Hepatocyte (in vitro differentiated cells): ENCODE data around the gene KHDRBS2. TPM values are rescaled to one million over a fixed set of nuclear protein-coding genes. Genes with fewer than 3 reads are reported as not detected.

Experiments
- DNase-seq: peaks from one replicate; pipeline ENCODE4 v3.0.0-alpha.2; 2016; ENCODE audit warnings: low spot score
- H2AFZ ChIP-seq: fragments of 200-600 bp; sonication (generic); 2 replicates; pipeline ENCODE4 v1.6.0; 2016; ENCODE audit warnings: antibody characterized with exemption, mild to moderate bottlenecking
- H3K27ac ChIP-seq: fragments of 200-600 bp; sonication (generic); 2 replicates; pipeline ENCODE4 v1.5.1; 2016; ENCODE audit warnings: mild to moderate bottlenecking
- H3K27me3 ChIP-seq: fragments of 200-600 bp; sonication (generic); 2 replicates; pipeline ENCODE4 v1.6.1; 2016
- H3K36me3 ChIP-seq: fragments of 200-600 bp; sonication (generic); replicated peaks from 2 replicates; pipeline ENCODE4 v1.5.1; 2016; ENCODE audit warnings: low read depth; ENCODE audit not compliant: insufficient read depth
- H3K4me1 ChIP-seq: fragments of 200-600 bp; sonication (generic); 2 replicates; pipeline ENCODE4 v1.5.1; 2016; ENCODE audit warnings: mild to moderate bottlenecking, moderate library complexity; ENCODE audit not compliant: insufficient read depth
- H3K4me2 ChIP-seq: fragments of 200-600 bp; sonication (generic); 2 replicates; pipeline ENCODE4 v1.6.0; 2016
- H3K4me3 ChIP-seq: fragments of 200-600 bp; sonication (generic); 2 replicates; pipeline ENCODE4 v1.5.1; 2016; ENCODE audit warnings: mild to moderate bottlenecking
- H3K79me2 ChIP-seq: fragments of 200-600 bp; sonication (generic); 2 replicates; pipeline ENCODE4 v1.6.0; 2017; ENCODE audit warnings: mild to moderate bottlenecking
- H3K9me2 ChIP-seq: fragments of 200-600 bp; sonication (generic); replicated peaks from 2 replicates; pipeline ENCODE4 v1.6.0; 2017; ENCODE audit warnings: mild to moderate bottlenecking; ENCODE audit not compliant: insufficient read depth
- H3K9me3 ChIP-seq: fragments of 200-600 bp; sonication (generic); 2 replicates; pipeline ENCODE4 v1.5.1; 2016; ENCODE audit warnings: low read depth, mild to moderate bottlenecking
- H4K20me1 ChIP-seq: fragments of 200-600 bp; sonication (generic); 2 replicates; pipeline ENCODE4 v1.6.0; 2016; ENCODE audit warnings: mild to moderate bottlenecking; ENCODE audit not compliant: insufficient read depth, poor library complexity, severe bottlenecking
- CTCF ChIP-seq: fragments of 200-600 bp; sonication (generic); IDR thresholded peaks from 2 replicates; pipeline ENCODE4 v1.5.1; 2016; ENCODE audit warnings: antibody characterized with exemption, mild to moderate bottlenecking; ENCODE audit not compliant: poor library complexity
- EZH2 ChIP-seq: fragments of 200-600 bp; sonication (generic); IDR thresholded peaks from 2 replicates; pipeline ENCODE4 v1.6.1; 2016; ENCODE audit warnings: antibody characterized with exemption, mild to moderate bottlenecking, borderline replicate concordance
- EZH2phosphoT487 ChIP-seq: fragments of 200-600 bp; sonication (generic); IDR thresholded peaks from one replicate; pipeline ENCODE4 v1.6.1; 2018; ENCODE audit warnings: antibody characterized with exemption, mild to moderate bottlenecking, low read depth, moderate library complexity; ENCODE audit not compliant: unreplicated experiment, severe bottlenecking
- WGBS: methylation state at CpG from one replicate; pipeline ENCODE4 v1.1.6; 2016; ENCODE audit warnings: low lambda C conversion rate; ENCODE audit errors: missing lambda C conversion rate; 5-methylcytosine and 5-hydroxymethylcytosine counted together
- polyA plus RNA-seq: library from polyadenylated mRNA; unstranded; fragments of >200 nt; fragmentation: Nextera tagmentation; extraction: Ambion mirVana; gene quantifications from 2 replicates; pipeline ENCODE4 v1.2.1, GENCODE V29; 2016
- total RNA-seq: library from RNA; depleted of rRNA; stranded (reverse); fragments of >200 nt; gene quantifications from 2 replicates; pipeline ENCODE4 v1.2.3, GENCODE V29; 2014

KHDRBS2 gene
- total and polyA plus RNA-seq, 2 experiments from 2014 or later, result 5.9 to 12.3 TPM

GRCh38 chr6:62009445-62009844 lies 276.6 kb downstream of the KHDRBS2 start:
- no peak for TF ChIP-seq EZH2phosphoT487
- no peak for TF ChIP-seq EZH2
- no peak for TF ChIP-seq CTCF
- H2AFZ ChIP-seq, result no peak overlapping the region
- H3K4me1 ChIP-seq, result no peaks in the 10 kb centered on the region

GRCh38 chr6:61989616-61990015 lies 296.4 kb downstream of the KHDRBS2 start:
- H3K27ac ChIP-seq, result no peak overlapping the region
- no peaks in the 10 kb centered on the region for H4K20me1 ChIP-seq
- H3K9me3 ChIP-seq, result no peaks in the 10 kb centered on the region
- H3K4me1 ChIP-seq, result no peaks in the 10 kb centered on the region
- H3K4me3 ChIP-seq, result no peak overlapping the region
- H3K9me2 ChIP-seq, result no peaks in the 10 kb centered on the region
- no peak overlapping the region for H3K4me2 ChIP-seq
- H3K36me3 ChIP-seq, result no peaks in the 10 kb centered on the region
- H3K27me3 ChIP-seq, result no peaks in the 10 kb centered on the region
- TF ChIP-seq EZH2phosphoT487 (no peak), CTCF (no peak), EZH2 (no peak)
- H3K79me2 ChIP-seq, result no peaks in the 10 kb centered on the region
- DNase-seq, result no peak
- no peak overlapping the region for H2AFZ ChIP-seq

More at GRCh38 chr6:62009445-62009844, 276.6 kb downstream of the KHDRBS2 start:
- 94% methylated on average over 3 of the region's 3 CpGs for WGBS
- H3K27ac ChIP-seq, result no peak overlapping the region
- no peaks in the 10 kb centered on the region for H3K9me3 ChIP-seq
- H4K20me1 ChIP-seq, result no peaks in the 10 kb centered on the region
- no peak for DNase-seq
- H3K9me2 ChIP-seq, result no peaks in the 10 kb centered on the region
- no peaks in the 10 kb centered on the region for H3K27me3 ChIP-seq
- H3K79me2 ChIP-seq, result no peaks in the 10 kb centered on the region
- no peak overlapping the region for H3K4me3 ChIP-seq
- H3K4me2 ChIP-seq, result no peak overlapping the region
- no peaks in the 10 kb centered on the region for H3K36me3 ChIP-seq

GRCh38 chr6:61980622-61981021 lies 305.4 kb downstream of the KHDRBS2 start:
- no peaks in the 10 kb centered on the region for H4K20me1 ChIP-seq
- H3K27ac ChIP-seq, result no peak overlapping the region
- no peak overlapping the region for H3K4me2 ChIP-seq
- no peaks in the 10 kb centered on the region for H3K79me2 ChIP-seq
- no peak for DNase-seq
- TF ChIP-seq EZH2, result no peak
- no peak for TF ChIP-seq CTCF
- no peak for TF ChIP-seq EZH2phosphoT487
- no peaks in the 10 kb centered on the region for H3K9me2 ChIP-seq
- no peak overlapping the region for H2AFZ ChIP-seq
- H3K27me3 ChIP-seq, result no peaks in the 10 kb centered on the region
- no peak overlapping the region for H3K4me3 ChIP-seq
- H3K4me1 ChIP-seq, result no peaks in the 10 kb centered on the region
- H3K36me3 ChIP-seq, result no peaks in the 10 kb centered on the region
- WGBS, result 79% methylated on average over 1 of the region's 1 CpG
- no peaks in the 10 kb centered on the region for H3K9me3 ChIP-seq

- TF ChIP-seq EZH2 (no peak), EZH2phosphoT487 (no peak), CTCF (no peak)
- H3K36me3 ChIP-seq, result no peaks in the 10 kb centered on the region
- no peaks in the 10 kb centered on the region for H3K79me2 ChIP-seq
- H3K9me3 ChIP-seq, result no peaks in the 10 kb centered on the region
- no peaks in the 10 kb centered on the region for H3K27me3 ChIP-seq
- no peak for DNase-seq
- no peak overlapping the region for H3K27ac ChIP-seq
- no peaks in the 10 kb centered on the region for H4K20me1 ChIP-seq
- no peak overlapping the region for H3K4me3 ChIP-seq
- H2AFZ ChIP-seq, result no peak overlapping the region
- no peaks in the 10 kb centered on the region for H3K9me2 ChIP-seq
- 84% methylated on average over 1 of the region's 1 CpG for WGBS
- H3K4me1 ChIP-seq, result no peaks in the 10 kb centered on the region
- no peak overlapping the region for H3K4me2 ChIP-seq
Measured at GRCh38 chr6:61977947-61978346, 308.1 kb downstream of the KHDRBS2 start.
